ENCODE results near the gene SBK3.

SBK3 gene

GRCh38 chr19:55552620-55553019 lies 7.3 kb upstream of the SBK3 start:
- no peaks in the 10 kb centered on the region for H3K9me3 Mint-ChIP-seq
- H3K36me3 Mint-ChIP-seq: no peaks in the 10 kb centered on the region
- H3K4me3 Mint-ChIP-seq: no peak overlapping the region
- no peak overlapping the region for H3K27ac Mint-ChIP-seq
- no peaks in the 10 kb centered on the region for H3K4me1 Mint-ChIP-seq
- peaks cover 3% of the 10 kb centered on the region for H3K27me3 Mint-ChIP-seq

- no peaks in the 10 kb centered on the region for H3K36me3 Mint-ChIP-seq
- H3K4me1 Mint-ChIP-seq: no peaks in the 10 kb centered on the region
- no peak overlapping the region for H3K4me3 Mint-ChIP-seq
- peaks cover 4% of the 10 kb centered on the region for H3K27me3 Mint-ChIP-seq
- no peak overlapping the region for H3K27ac Mint-ChIP-seq
- no peaks in the 10 kb centered on the region for H3K9me3 Mint-ChIP-seq
Observed at GRCh38 chr19:55552206-55552605, 6.9 kb upstream of the SBK3 start.

GRCh38 chr19:55550321-55550650 lies 4.9 kb upstream of the SBK3 start:
- H3K4me3 Mint-ChIP-seq: no peak overlapping the region
- no peak overlapping the region for H3K27ac Mint-ChIP-seq
- peaks cover 6% of the 10 kb centered on the region for H3K27me3 Mint-ChIP-seq
- no peaks in the 10 kb centered on the region for H3K4me1 Mint-ChIP-seq
- no peaks in the 10 kb centered on the region for H3K36me3 Mint-ChIP-seq
- H3K9me3 Mint-ChIP-seq: no peaks in the 10 kb centered on the region

DNA sequence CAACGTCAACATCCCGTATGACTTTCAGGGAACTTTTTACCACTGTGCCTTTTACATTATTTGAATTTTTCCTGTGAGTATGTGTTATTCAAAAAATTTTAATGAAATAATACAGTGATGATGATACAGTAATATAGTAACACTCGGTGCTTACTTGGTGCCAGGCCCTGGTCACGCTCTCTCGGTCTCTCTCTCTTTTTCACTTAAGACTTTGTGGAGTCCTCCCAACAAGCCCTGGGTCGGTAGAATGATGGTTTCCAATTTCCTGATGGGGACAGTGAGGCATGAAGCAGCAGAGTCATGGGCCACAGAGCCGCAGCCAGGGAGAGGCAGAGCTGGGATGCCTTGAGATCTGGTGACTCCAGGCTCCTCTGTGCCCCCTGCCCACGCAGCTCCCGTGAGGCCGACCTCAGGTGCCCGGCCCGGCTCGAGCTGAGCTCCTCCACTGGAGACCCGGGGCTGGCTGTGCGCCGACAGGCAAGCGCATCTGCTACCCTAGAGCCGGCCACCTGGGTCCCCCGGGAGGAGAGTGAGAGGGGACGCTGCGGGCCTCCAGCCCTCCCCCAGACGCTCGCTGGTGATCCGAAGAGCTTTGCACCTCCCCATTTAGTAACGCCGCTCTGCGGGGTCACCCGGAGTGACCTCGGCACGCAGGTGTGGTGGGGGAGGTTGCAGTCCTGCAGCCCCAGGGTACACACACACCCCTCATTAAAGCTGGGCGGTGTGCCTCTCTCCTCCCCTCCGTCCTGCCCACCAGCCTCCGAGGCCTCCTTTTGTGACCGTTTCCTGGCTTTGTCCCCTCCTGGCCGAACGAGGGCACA lies 4.4 kb upstream of the SBK3 start:
- H3K27me3 Mint-ChIP-seq: peaks cover 6% of the 10 kb centered on the region
- no peak overlapping the region for H3K27ac Mint-ChIP-seq
- no peaks in the 10 kb centered on the region for H3K9me3 Mint-ChIP-seq
- H3K4me1 Mint-ChIP-seq: no peaks in the 10 kb centered on the region
- no peaks in the 10 kb centered on the region for H3K36me3 Mint-ChIP-seq
- H3K4me3 Mint-ChIP-seq: no peak overlapping the region

GRCh38 chr19:55546822-55547614 lies 1.7 kb upstream of the SBK3 start:
- Mint-ChIP-seq H3K9me3 (no peaks in the 10 kb centered on the region), H3K27me3 (peaks cover 6% of the 10 kb centered on the region), H3K27ac (no peak overlapping the region), H3K36me3 (no peaks in the 10 kb centered on the region), H3K4me3 (no peak overlapping the region), H3K4me1 (no peaks in the 10 kb centered on the region)

GRCh38 chr19:55546011-55546410 lies 668 bp upstream of the SBK3 start:
- Mint-ChIP-seq H3K9me3 (no peaks in the 10 kb centered on the region), H3K27ac (peak overlapping the region; percentile 37), H3K36me3 (no peaks in the 10 kb centered on the region), H3K4me3 (no peak overlapping the region), H3K27me3 (peaks cover 6% of the 10 kb centered on the region), H3K4me1 (no peaks in the 10 kb centered on the region)

DNA sequence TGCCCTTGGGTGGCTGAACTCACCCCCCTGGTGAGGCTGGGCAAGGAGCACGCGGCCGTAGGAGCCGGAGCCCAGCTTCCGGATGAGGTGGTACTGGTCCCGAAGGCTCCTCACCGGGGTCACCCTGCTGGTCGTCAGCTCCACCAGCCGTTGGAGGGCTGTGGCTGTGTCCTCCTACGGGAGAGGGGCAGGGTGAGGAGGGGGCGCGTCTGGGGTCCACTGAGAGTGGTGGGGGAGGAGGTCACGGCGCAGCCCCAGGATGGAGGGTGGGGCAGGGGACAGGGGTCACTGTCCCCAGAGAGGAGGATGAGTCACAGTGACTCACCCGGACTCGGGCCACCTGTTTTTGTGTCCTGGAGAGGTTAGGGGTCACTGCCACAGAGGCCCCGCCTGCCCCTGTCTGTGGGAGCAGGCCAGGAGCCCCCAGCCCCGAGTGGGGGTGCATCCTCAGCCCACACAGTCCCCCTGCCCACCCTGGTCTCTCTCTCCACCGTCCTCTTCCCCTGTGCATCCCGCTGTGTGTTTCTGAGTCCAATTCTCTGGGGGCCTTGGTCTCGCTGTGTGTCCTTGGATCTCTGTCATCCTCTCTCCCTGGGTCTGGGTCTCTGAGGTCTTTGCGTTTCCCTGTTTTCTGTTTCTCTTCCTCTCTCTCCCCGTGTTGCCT lies 435 bp downstream of the SBK3 start:
- Mint-ChIP-seq H3K27ac (no peak overlapping the region), H3K4me1 (no peaks in the 10 kb centered on the region), H3K36me3 (no peaks in the 10 kb centered on the region), H3K27me3 (peaks cover 6% of the 10 kb centered on the region), H3K4me3 (no peak overlapping the region), H3K9me3 (no peaks in the 10 kb centered on the region)

- Mint-ChIP-seq H3K27ac (no peak overlapping the region), H3K27me3 (peaks cover 3% of the 10 kb centered on the region), H3K4me1 (no peaks in the 10 kb centered on the region), H3K9me3 (no peaks in the 10 kb centered on the region), H3K36me3 (no peaks in the 10 kb centered on the region), H3K4me3 (no peak overlapping the region)
Observed at GRCh38 chr19:55544014-55544413, 1.3 kb downstream of the SBK3 start.

- H3K4me3 Mint-ChIP-seq: no peak overlapping the region
- H3K9me3 Mint-ChIP-seq: no peaks in the 10 kb centered on the region
- H3K4me1 Mint-ChIP-seq: no peaks in the 10 kb centered on the region
- H3K36me3 Mint-ChIP-seq: no peaks in the 10 kb centered on the region
- H3K27ac Mint-ChIP-seq: no peak overlapping the region
- peaks cover 3% of the 10 kb centered on the region for H3K27me3 Mint-ChIP-seq
Observed at GRCh38 chr19:55543567-55543966, 1.8 kb downstream of the SBK3 start.

GRCh38 chr19:55542292-55542855 lies 3.0 kb downstream of the SBK3 start:
- no peak overlapping the region for H3K27ac Mint-ChIP-seq
- no peaks in the 10 kb centered on the region for H3K36me3 Mint-ChIP-seq
- H3K4me1 Mint-ChIP-seq: no peaks in the 10 kb centered on the region
- H3K27me3 Mint-ChIP-seq: peaks cover 2% of the 10 kb centered on the region
- H3K9me3 Mint-ChIP-seq: no peaks in the 10 kb centered on the region
- no peak overlapping the region for H3K4me3 Mint-ChIP-seq

DNA sequence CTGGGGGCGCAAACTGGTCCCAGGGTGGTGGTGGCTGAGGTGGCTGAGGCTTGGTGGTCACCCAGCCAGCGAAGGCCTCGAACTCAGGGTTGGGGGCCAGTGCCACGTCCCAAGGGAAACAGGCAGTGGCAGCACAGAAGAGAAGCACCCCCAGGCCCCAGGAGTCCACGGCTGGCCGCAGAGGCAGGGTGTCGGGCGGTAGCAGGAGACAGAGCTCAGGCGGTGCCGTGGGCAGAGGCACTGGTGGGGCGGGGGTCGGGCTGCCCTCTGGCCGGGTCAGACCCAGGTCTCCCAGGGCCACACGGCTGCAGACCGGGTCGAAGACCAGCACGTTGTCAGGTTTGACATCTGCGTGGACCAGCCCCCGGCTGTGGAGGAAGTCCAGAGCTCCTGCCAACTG lies 4.3 kb downstream of the SBK3 start:
- no peaks in the 10 kb centered on the region for H3K36me3 Mint-ChIP-seq
- H3K27ac Mint-ChIP-seq: no peak overlapping the region
- peaks cover 2% of the 10 kb centered on the region for H3K27me3 Mint-ChIP-seq
- H3K9me3 Mint-ChIP-seq: no peaks in the 10 kb centered on the region
- no peaks in the 10 kb centered on the region for H3K4me1 Mint-ChIP-seq
- H3K4me3 Mint-ChIP-seq: no peak overlapping the region

- no peaks in the 10 kb centered on the region for H3K9me3 Mint-ChIP-seq
- H3K4me3 Mint-ChIP-seq: no peak overlapping the region
- H3K4me1 Mint-ChIP-seq: no peaks in the 10 kb centered on the region
- H3K27ac Mint-ChIP-seq: no peak overlapping the region
- H3K27me3 Mint-ChIP-seq: peaks cover under 1% of the 10 kb centered on the region
- no peaks in the 10 kb centered on the region for H3K36me3 Mint-ChIP-seq
Observed at GRCh38 chr19:55540619-55541018, 4.7 kb downstream of the SBK3 start.

DNA sequence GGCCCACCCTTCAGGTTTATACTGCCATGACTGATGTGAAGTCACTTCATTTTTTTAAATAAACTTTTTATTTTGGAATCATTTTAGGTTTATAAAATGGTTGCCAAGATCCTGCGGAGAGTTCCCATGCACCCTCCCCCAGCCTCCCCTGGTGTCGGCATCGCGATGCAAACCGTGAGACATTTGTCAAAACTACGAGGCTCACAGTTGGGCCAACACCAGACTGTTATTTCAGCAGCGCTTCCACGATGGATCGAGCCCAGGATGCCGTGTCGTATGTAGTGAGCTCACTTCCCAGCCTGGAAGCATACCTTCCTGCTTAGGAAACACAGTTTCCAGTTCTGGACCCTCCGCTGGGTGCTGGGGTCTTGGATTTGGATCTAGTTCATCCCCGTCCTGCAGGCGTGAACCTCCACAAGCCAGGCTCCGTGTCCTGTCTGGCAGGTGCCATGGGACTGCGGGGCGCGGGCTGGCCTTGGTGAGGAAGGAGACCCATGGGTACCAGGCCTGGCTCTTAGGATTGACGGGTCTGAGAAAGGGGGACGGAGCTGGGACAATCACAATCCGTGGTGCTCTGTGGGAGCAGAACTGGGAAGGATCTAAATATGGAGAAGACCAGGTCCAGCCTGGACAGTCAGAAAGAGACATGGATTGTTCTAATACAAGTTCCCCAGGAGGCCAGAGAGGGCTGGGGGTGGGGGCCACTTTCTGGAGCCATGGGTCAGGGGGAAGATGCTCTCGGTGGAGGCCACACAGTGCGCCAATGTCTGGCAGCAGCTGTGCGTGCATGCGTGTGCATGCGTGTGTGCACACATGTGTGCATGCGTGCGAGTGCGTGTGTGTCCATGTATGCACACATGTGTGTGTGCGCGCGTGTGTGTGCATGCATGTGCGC lies 6.0 kb downstream of the SBK3 start:
- no peaks in the 10 kb centered on the region for H3K9me3 Mint-ChIP-seq
- no peaks in the 10 kb centered on the region for H3K36me3 Mint-ChIP-seq
- no peaks in the 10 kb centered on the region for H3K4me1 Mint-ChIP-seq
- no peaks in the 10 kb centered on the region for H3K27me3 Mint-ChIP-seq
- no peak overlapping the region for H3K4me3 Mint-ChIP-seq
- H3K27ac Mint-ChIP-seq: no peak overlapping the region

- Mint-ChIP-seq H3K9me3 (no peaks in the 10 kb centered on the region), H3K27ac (no peak overlapping the region), H3K27me3 (no peaks in the 10 kb centered on the region), H3K36me3 (no peaks in the 10 kb centered on the region), H3K4me1 (no peaks in the 10 kb centered on the region), H3K4me3 (no peak overlapping the region)
Observed at GRCh38 chr19:55538132-55538531, 7.2 kb downstream of the SBK3 start.

DNA sequence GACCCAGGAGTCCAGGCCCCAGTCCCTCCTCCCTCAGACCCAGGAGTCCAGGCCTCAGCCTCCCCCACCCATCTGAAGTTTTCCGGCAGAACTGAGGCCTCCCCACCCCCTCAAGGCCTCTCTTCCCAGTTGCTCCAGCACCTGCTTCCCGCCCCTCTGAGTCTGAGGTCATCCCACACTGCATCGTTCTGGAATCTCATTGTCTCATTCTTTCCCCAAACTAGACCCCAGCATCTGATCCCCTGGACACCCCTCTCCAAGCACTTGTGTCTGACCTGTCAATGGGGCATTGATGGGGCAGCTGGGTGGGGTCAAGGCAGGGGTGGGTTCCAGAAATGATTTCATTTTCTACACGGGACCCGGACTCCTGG lies 7.6 kb downstream of the SBK3 start:
- H3K9me3 Mint-ChIP-seq: no peaks in the 10 kb centered on the region
- H3K36me3 Mint-ChIP-seq: no peaks in the 10 kb centered on the region
- no peak overlapping the region for H3K27ac Mint-ChIP-seq
- no peaks in the 10 kb centered on the region for H3K4me1 Mint-ChIP-seq
- H3K27me3 Mint-ChIP-seq: no peaks in the 10 kb centered on the region
- H3K4me3 Mint-ChIP-seq: no peak overlapping the region

Data from activated naive CD4-positive, alpha-beta T cell treated with anti-CD3 and anti-CD28 coated beads, Interleukin-2, amount 50 U/mL, for 24 hours (primary cell).